IPS-11a (cell line): ENCODE data around the gene PDE8A.

Experiments used
- H3K4me3 ChIP-seq: one replicate; pipeline ENCODE4 v1.5.1; 2013; ENCODE audit warnings: low read depth, low read length, control low read depth

PDE8A gene

DNA sequence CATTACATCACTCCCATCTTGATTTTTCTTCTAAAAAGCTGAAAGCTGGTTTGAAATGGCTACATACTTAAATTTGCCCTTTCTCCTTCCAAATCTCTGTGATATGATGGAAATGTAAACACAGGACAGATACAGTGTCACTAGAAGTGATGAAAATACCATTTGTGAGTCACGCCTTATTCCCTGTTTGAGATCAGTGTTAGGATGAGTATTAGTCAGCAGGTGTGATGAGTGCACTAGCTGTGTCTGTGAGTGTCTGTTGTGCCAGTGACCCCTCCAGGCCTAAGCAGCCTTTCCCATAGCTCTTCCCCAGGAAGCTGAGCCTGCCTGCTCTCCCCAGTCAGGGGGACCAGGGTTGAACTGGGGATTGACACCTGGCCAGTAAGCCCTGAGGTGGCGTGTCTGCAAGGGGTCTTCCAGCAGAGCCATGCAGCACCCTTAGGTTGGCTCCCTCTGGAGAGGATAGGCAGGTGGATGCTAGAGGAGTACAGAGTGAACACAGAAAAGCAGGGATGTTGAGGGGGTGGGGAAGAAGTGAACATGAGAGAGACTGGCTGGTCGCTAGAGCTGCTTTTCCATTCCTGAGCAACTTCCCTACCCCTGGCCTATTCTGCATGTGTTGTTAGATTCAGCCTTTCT lies 92.0 kb downstream of the PDE8A start:
- H3K4me3 ChIP-seq: no peak overlapping the region

DNA sequence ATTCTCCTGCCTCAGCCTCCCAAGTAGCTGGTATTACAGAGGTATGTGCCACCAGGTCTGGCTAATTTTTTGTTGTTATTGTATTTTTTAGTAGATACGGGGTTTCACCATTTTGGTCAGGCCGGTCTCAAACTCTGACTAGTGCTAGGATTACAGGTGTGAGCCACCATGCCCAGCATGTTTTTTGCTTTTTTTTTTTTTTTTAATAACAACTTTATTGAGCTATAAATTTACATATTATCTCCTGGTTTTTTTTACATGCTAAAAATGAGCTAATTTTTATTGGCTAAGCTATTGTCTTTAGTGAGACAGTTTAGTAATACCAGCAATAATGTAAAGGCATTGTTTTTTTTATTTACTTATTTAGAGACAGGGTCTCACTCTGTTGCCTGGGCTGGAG lies 105.2 kb downstream of the PDE8A start:
- no peak overlapping the region for H3K4me3 ChIP-seq

DNA sequence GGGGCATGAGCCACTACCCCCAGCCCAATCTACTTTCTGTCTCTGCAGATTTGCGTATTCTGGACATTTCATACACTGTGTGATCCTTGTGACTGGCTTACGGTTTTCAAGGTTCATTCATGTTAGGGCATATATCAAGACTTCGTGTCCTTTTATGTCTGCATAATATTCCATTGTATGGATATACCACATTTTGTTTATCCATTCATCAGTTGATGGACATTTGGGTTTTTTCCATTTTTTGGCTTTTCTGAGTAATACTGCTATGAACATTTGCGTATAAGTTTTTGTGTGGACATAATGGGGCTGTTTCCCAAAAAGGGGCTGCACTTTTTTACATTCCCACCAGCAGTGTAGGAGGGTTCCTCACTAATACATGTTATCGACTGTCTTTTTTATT lies 106.6 kb downstream of the PDE8A start:
- H3K4me3 ChIP-seq: no peak overlapping the region

DNA sequence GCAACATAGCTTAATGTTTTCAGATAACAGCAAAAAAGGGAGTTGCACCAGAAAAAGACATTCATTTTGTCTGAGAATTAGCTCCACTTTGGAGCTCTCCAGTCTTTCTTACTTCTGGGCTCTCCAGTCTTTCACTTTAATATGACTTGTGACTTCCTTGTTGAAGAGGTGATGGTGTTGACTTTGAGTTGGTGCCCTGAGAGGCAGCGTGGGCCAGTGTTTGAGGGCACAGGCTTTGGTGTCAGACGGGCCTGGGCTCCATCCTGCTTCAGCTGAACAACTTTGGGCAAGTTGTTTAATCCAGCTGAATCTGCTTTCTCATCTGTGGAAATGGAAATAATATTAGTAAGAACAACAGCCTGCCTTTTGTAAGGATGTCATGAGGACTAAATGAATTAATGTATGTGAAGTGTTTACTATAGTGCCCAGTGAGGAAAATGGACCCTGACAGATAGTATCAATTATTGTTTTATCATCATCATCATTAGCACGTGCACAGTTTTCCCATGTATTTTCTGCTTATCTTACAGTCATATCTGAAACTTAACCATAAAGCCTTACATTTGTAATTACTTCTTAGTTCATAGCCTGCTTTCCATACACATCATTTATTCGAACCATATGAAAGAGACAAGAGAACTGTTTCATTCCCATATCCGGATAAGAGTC lies 108.4 kb downstream of the PDE8A start:
- no peak overlapping the region for H3K4me3 ChIP-seq

DNA sequence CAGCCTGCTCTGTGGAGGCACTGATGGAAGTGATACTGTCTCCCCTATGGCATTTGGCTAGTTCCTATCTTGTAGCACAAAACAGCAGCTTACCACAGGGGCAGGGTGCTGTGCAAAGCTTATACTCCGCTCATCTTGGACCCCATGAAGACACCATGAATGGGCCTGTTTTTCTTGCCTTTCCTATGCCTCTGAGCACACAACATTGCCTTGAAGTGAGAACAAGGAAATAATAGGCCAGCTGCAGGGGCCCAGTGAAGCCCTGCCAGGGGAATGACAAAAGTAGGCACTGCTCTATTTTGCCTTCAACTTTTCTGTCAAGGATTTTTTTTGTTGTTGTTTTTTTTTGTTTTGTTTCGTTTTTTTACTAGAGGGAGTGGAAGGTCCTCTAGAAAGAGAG lies 110.3 kb downstream of the PDE8A start:
- H3K4me3 ChIP-seq: no peak overlapping the region

DNA sequence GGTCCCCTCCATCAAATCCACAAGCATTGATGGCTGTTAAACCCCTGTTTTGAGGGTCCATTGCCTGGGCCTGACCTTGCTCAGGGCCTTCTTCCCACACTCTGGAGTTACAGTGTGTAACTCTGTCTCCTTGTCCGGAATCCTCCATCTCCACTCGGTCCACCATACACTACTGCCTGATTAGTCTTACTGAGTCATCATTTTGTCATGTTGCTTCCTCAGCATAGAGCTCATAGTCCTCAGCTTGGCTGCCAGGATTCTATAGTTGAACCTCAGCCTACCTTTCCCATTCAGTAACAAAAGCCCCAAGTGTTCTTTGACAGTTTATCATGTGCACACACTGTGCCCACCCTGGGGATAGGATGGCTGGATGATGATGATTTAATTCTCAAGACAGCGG lies 113.0 kb downstream of the PDE8A start:
- no peak overlapping the region for H3K4me3 ChIP-seq

DNA sequence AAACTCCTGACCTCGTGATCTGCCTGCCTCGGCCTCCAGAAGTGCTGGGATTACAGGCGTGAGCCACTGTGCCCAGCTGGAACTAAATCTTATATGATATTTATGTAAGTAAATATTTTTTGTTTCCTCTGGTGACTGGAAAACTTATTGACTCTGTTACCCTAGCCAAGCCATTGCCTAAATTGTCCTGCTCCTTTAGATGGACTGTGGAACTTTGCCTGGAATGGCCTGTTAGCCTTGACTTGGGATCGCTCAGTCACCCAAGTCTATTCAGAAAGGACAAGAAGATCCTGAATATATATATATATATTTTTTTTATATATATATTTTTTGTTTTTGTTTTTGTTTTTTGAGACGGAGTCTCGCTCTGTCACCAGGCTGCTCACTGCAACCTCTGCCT lies 113.9 kb downstream of the PDE8A start:
- no peak overlapping the region for H3K4me3 ChIP-seq

DNA sequence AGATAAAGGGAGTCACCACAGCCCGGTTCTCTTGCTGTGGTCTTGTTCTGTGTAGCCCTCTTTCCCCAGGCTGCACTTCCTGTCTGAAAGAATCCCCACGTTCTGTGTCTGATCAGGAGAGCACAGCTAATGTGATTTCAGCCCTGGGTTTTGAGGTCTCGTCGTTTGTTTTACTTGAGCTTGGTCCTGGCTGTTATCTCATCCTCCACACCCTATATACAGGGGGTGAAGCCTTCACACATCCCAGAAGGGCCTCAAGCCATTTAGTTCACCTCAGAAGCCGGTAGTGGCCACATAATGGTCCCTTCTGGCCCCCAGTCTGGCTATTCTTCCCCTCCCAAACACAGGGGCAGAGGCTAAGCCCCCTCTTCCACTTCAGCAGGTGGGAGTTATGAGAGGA lies 115.6 kb downstream of the PDE8A start:
- H3K4me3 ChIP-seq: no peak overlapping the region

DNA sequence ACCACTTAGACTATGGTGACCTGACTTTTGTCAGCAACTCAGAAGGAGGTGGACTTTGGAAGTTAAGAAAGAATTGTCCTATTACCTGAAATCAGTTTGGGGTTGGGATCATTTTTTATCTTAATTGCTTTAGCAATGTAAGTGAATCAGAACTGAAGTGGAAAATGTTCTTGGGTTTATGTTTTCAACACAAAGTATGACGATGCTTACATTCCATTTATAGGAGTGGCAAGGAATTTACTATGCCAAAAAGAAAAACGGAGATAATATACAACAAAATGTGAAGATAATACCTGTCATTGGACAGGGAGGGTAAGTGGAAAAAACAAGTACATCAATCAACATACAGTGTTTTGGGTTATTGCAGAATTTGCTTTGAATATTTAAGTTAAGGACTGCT lies 116.1 kb downstream of the PDE8A start:
- no peak overlapping the region for H3K4me3 ChIP-seq

DNA sequence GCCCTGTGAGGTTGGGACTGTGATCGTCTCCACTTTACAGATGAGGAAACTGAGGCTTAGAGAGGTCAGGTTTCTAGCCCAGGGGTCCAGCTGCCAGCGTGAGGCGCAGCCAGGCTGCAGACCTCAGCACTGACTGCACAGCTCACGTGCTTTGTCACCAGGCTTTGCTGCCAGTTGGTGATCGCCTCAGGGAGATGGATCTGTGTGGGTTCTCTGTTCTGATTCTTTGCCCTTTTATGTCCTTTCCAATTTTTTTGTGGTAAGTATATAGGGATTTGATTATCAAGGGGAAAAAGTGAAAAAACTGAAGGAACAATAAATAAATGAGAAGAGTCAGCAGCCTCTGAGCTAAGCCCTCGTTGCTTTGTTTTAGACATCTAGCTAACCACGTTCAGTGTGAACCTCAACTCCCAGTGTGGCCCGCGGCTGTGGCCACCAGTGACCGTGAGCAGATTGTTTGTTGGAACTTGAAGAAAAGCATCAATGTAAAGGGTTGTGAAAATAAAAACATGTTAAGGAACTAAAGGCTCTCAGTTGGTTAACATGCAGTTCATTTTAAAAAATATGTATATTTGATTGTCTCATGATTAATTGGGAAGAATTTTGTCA lies 117.6 kb downstream of the PDE8A start:
- no peak overlapping the region for H3K4me3 ChIP-seq

DNA sequence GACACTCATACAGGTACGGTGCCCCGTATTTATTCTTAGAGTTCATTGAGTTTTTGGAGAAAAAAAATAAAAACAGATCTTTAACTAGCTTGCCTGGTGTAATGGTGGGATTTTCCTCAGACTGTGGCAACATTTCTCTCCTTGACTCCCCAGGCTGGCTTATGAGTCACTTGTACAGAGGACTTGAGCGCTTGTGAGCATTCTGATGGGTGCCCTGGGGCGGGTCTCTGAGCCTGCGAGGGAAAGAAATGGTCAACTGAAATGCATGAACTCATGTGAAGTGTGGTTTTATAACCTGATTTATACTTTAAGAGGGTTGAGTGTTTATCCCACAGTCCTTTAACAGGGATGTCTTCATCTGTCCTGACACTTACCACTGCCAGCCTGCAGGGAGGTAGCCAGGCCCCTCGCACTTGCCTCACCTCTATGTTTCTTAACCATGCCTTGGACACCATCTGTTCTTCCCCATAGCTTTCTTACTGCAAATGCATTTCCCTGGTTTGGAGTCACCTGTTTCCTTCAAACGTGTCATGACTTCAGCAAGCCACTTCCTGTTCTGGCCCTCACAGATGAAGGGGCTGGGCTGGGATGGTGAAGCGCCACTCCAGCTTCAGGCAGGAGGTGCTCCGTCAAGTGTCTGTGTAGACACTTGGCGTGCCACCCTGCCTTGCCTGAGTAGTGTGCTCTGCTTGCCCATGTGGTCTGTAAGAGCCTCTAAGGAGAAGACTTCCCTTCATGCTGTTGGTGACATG lies 118.7 kb downstream of the PDE8A start:
- H3K4me3 ChIP-seq: no peak overlapping the region

DNA sequence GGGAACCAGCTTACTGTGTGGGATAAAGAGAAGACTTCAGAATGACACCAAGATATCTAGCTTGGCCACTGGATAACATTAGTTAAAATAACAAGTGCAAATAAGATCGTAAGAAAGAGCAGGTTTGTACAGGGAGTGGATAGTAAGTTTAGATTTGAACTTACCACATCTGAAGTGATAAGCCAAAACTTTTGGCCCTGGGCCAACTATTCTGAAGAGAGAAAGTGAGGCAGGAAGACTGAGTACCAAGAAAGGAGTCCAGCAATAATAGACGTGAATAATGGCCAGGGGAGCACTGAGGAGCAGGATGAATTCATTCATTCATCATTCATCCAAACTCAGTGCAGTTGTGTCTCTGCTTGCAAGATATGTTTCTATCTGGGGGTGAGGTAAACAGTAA lies 122.9 kb downstream of the PDE8A start:
- H3K4me3 ChIP-seq: no peak overlapping the region

DNA sequence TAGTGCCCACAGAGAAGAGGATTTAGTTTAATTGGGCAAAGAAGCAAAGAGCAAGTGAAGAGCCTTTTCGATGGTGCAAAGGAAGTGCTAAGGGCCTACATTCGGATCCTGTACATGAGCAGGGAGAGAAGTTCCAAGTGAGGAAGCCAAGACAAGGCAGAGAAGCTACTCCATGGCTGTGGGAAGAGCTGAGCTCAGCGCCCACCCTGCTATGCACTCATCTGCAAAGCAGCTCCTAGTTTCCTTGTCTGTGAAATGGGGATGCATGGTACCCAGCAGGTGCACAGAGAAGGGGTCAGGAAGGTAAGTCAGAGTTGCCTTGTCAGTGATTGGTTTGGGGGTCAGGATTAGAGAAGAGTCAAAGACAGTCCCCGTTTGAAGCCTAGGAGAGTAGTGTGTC lies 126.5 kb downstream of the PDE8A start:
- H3K4me3 ChIP-seq: no peak overlapping the region

DNA sequence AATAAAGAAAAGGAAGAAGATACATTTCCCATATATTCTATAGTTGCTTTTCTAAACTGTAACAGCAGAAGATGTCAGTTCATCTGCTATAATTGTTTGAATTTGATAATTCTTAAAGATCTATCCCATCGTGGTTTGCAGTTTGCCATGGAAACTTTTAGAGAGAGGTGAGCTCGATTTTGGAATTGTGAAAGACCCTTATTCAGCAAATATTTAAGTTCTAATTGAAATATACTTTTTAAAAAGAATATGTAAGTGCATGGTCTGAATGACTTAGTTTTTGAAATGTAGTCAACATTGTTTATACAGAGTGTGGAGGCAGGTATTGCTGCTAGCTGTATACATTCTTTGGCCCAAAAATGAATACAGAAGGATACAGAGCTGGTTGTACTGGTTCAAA lies 127.7 kb downstream of the PDE8A start:
- no peak overlapping the region for H3K4me3 ChIP-seq

DNA sequence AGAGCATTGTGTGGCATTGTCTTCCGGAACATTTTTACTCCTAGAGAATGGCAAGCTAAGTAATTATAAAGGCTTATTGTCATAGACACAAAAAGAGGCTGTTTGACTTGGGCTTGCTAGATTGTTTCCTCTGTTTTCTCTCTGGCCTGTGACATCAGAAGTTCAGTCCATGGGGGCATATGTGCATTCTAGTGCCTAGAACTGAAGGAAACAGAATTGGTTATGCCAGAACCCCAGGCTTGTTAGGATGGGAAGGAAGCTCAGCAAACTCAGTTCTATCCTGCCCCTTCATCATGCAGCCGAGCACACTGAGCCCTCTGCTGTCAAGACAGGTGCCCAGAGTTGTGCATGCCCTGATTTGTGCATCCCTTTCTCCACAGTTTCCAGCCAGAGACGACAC lies 131.3 kb downstream of the PDE8A start:
- H3K4me3 ChIP-seq: no peak overlapping the region

DNA sequence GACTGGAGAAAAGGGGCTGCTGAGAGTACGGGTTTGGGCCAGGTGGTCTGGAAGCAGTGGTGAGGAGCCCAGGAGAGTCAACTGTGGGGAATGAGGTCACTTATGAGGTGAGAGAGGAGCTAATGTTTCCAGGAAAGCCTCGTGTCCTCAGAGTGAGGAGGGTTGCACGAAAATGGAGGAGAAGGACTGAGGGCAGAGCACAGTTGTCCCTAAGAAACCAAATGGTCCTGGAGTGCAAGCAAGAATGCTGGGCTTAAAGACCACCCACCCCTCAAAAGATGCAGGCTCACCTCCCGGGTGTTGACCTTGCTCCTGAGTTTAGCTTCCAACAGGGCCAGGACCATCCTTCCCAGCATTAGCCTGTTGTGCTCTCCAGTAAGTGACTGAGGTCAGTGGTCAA lies 133.2 kb downstream of the PDE8A start:
- H3K4me3 ChIP-seq: no peak overlapping the region

DNA sequence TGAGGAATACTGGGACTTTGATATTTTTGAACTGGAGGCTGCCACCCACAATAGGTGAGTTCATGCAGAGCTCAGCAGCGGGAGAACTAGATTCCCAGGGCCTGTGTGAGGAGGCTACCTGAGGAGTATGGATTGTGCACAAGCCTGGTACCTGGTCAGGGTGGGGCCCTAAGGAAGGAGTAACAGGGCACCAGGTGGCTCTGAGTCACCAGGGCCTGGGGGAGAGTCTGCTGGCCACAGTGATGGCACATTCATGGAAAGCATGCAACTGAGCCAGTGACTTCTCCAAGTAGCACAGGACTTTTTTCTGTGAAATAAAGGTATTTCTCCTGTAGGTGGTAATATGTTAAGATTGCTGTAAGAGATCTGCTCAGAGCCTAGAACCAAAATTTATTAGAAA lies 134.4 kb downstream of the PDE8A start:
- no peak overlapping the region for H3K4me3 ChIP-seq

DNA sequence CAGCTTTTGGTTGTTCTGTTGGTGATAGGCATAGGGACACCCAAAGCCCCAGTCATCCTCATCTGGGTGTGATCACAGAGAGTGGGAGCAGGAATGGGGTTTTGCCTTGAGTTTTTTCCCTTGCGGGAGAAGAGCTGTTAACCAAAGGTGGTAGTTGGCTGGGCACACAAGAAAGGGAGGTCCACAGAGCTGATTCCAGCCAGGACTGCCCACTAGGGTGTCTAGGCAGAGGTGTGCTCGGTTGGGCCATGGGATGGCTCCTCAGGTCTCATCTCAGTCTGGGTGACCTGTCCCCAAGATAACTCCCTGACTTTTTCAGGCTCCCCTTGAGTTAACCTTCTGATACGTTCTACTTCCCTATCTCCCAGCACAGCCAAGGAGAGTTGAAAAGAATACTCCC lies 134.8 kb downstream of the PDE8A start:
- H3K4me3 ChIP-seq: no peak overlapping the region

DNA sequence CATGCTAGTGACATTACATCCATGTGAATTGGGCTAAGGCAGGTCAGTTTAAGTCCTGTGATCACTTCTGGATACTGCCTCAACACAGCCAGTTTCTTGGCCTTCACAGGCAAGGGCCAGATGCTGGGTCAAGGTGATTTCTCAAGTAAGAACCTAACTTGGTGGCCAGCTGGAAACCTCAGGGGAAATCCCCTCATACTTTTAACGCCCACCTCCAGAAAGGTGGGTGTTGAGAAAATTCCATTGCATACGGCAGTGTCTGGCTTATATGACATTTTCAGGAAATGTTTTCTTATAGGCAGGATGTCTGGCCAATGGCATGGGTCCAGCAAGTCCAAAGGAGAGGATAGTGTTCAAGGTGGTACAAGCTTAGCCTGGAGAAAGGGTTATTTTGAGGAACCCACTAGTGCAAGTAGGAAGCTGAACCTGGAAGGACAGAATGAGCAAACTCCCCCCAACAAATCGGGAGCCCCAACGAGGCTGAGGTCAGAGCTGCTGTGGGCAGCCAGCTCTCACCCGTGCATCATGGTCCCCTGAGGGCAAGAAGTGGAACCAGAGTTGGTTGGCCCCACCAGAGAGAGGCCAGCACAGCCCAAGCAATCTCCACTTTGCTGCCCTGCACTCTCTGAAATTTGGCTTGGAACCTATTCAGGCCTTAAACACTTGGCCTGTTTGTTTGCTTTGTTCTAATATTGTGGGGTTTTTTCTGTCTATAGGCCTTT lies 135.4 kb downstream of the PDE8A start:
- no peak overlapping the region for H3K4me3 ChIP-seq

DNA sequence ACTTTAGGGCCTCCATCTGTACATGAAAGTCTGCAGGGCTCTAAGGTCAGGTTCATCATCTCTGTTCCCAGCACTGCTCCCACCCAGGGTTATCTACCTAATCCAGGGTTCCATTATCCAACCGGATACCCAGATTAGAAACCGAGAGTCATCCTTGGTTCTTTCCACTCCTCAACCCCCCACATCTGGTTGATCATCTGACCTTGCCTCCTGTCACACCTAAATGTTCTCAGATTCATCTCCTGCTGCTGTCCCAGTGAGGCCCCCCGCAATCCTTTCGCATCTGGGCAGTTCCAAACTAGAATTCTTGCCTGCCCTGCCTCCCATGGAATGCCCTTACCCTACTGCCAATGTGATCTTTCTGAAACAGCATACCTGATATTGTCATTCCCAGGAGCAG lies 136.5 kb downstream of the PDE8A start:
- H3K4me3 ChIP-seq: no peak overlapping the region

DNA sequence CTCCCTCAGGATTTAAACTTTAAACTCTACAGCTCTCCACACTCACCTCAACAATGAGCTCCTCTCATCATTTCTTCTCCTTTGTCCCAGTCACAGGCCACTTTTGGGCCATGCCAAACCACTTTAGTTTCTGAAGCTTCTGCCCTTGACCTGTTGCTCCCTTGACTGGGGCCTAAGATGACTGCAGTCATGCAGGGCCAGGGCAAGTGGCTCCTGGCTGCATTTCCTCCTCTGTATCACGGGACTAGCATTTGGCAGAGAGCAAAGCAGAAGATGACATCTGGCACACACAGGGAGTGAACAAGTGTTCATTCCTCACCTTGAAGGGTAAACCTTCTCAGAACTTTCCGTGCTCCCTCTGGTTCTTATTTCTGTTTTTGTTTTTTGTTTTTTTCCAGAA lies 136.9 kb downstream of the PDE8A start:
- no peak overlapping the region for H3K4me3 ChIP-seq
